Regular cardiac myocyte (primary cell): ENCODE measurements around the gene SCN2B. TPM values are rescaled to one million over a fixed set of nuclear protein-coding genes. Genes with fewer than 3 reads are reported as not detected.

ENCODE experiments used
- total RNA-seq: library from RNA; depleted of rRNA; stranded (reverse); fragments of >200 nt; gene quantifications from 2 replicates; pipeline ENCODE4 v1.2.3, GENCODE V29; 2014

The SCN2B gene, protein sequence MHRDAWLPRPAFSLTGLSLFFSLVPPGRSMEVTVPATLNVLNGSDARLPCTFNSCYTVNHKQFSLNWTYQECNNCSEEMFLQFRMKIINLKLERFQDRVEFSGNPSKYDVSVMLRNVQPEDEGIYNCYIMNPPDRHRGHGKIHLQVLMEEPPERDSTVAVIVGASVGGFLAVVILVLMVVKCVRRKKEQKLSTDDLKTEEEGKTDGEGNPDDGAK
- not detected in 2 replicates for total RNA-seq

DNA sequence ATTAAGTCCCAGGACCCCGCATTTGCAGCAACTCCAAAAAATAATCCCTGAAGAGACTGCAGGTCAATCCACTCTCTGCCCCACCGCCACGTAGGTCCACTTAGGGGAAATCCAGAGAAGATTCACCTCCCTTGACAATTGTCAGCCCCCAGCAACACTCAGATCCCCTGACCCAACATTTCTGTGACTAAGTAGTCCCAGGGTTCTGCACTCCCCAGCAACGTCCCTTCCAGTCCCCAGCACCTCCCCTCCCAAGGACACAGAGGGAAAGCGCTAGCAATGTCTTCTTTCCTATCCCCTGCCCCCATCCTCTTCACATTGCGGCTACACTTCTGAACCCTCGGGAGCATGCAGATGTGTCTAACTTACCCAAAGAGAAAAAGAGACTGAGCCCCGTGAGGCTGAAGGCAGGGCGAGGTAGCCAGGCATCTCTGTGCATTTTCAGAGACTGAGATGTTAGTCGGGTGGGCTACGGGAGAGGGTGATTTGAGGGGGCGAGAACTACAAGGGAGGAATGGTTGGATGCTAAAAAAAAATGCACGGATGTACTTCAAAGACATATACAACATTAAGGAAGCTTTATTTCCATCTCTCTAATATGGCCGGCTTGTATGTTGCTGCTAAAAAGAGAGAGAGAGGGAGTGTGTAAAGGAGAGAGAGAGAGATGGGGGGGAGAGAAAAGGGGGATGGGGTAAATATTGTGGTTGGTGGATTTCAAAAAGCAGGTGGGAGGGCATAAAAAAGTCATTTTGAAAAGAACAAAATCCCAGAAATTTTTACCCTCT lies at the start of gene SCN2B:
TSS of gene SCN2B (minus strand) at position 647 of the 785 bp plus-strand sequence. CDS start at position 439, 208 bp downstream.

DNA sequence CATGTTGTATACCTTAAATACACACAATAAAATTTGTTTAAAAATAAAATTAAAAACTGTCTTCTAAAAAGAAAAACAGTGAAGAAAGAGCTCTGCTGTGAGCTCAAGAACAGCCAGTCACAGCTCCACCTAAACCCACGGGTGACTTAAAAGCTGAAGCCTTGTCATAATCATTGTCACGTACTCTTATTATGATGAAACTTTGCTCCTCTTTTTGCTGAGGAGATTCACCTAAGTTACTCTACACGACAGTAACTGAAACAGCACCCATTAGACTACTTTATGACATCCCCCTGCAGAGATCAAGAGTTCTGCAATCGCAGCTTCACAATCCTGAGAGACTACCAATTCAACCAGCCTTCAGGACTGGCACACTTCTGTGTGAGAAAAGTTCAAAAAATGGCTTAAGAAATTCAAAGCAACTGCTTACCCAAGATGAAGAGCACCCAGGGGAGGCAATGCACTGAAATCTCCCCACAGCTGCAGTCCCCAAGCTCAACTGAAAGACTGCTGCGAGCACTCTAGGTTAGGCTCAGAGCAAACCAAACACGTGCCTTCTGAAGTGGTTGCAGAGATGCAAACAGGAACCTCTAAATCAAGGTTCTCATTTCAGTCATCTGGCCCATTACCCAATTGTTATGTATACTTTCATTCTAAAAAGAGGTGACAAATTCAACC lies 48.2 kb upstream of the SCN2B start, which contains the start of gene JAML:
TSS of gene JAML (minus strand) at position 501 of the 678 bp plus-strand sequence. CDS start 10,145 bp downstream, outside the sequence.

DNA sequence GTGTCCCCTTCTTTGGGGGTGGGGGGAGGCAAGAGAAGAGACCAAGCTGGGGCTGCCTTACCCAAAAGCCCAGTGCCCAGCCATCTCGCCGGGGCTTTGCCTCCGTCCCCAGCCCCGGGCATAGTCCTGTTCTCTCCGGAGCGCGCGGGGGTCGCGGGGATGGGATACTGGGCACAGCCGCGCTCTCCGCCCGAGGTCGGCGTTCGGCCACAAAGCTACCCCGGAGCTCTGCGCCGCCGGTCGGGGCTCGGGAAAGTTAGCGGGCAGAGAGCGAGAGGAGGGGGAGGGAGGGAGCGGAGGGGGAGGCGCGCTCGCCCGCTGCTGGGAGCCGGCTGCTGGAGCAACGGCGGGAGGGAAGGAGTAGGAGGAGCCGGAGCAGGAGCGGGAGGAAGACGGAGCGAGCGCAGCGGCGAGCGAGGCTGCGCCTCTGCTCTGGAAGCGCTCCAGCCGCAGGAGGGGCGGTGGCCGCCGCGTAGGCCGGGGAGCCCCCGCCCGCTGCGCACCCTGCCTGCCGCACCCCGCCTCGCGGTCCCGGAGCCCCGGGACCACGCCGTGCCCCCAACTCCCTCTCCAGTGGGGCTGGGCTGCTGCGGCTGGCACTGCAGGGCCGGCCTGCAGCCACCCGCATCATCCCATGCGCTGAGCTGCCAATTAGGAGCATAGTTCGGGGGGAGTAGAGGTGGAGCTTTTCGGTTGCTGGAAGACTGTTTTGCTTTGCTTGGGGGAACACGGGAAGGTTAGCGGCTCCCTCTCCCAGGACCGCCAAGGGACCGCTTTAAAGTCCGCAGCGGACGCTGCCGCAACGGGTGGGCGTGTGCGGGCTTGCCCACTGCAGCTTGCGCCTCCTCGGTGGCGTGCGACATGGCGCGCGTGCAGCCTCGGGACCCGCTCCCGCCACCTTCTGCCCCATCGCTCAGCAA lies 23.6 kb downstream of the SCN2B start, which contains the start of gene SCN4B:
TSS of gene SCN4B (minus strand) at position 272 of the 920 bp plus-strand sequence. CDS start at position 122, 150 bp downstream.

Other genes with a start within 250 kb of the SCN2B start
- not detected in 2 replicates for gene TMPRSS13, start 247.2 kb downstream of the SCN2B start, total RNA-seq
- gene IL10RA, start 190.2 kb downstream of the SCN2B start, total RNA-seq, result under 0.01 TPM in 1 of 2 replicates, not detected in the other
- under 0.01 TPM in 1 of 2 replicates, not detected in the other for gene TMPRSS4, start 99.6 kb downstream of the SCN2B start, total RNA-seq
- gene SMIM35, start 89.7 kb downstream of the SCN2B start, total RNA-seq, result not detected in 2 replicates
- gene SCN4B, start 23.8 kb downstream of the SCN2B start, total RNA-seq, result 0.28 TPM in 1 of 2 replicates, not detected in the other
- gene JAML, start 48.4 kb upstream of the SCN2B start, total RNA-seq, result not detected in 2 replicates
- gene MPZL3, start 75.7 kb upstream of the SCN2B start, total RNA-seq, result 1.3 and 2.0 TPM in 2 replicates
- 0.19 and 1.1 TPM in 2 replicates for gene MPZL2, start 87.7 kb upstream of the SCN2B start, total RNA-seq
- not detected in 2 replicates for gene CD3E, start 128.1 kb upstream of the SCN2B start, total RNA-seq
- gene CD3D, start 166.1 kb upstream of the SCN2B start, total RNA-seq, result not detected in 2 replicates
- gene CD3G, start 167.7 kb upstream of the SCN2B start, total RNA-seq, result not detected in 2 replicates
- 33.3 and 36.0 TPM in 2 replicates for gene UBE4A, start 183.0 kb upstream of the SCN2B start, total RNA-seq
- gene ATP5MG, start 225.0 kb upstream of the SCN2B start, total RNA-seq, result 54.4 and 62.5 TPM in 2 replicates